GM08714 (cell line): ENCODE data around the gene SNPH.
A peak's percentile ranks its signal among the peaks of the same experiment; 100 is the strongest.
"Not testable (repeated sequence)": the region's sequence is repeated elsewhere in the genome, so short reads cannot be mapped to it uniquely, and the experiment has no call there.

ENCODE experiments used
- H3K4me3 ChIP-seq: fragments of 200-500 bp; sonication (Bioruptor generic); 2 replicates; pipeline ENCODE4 v1.5.1; 2014; ENCODE audit warnings: mild to moderate bottlenecking, low read length, inconsistent platforms
- ZNF274 ChIP-seq: IDR thresholded peaks from 2 replicates; pipeline ENCODE4 v1.6.1; 2012; ENCODE audit warnings: mild to moderate bottlenecking, low read depth, low read length

The SNPH gene

DNA sequence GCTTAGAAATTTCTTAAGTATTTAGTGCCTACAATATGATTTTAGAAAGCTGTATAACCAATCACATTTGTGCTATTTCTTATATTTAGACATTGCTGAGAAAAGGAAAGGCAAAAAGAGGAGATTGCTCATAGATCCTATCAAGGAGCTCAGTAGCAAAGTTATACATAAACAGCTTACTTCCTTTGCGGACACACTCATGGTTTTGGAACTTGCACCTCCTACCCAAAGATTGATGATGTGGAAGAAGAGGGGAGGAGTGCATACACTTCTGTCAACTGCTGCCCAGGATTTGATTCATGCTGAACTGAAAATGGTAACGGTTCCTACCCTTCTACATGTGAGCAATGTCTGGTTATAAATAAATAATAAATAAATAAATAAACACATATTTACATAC, 23.6 kb upstream of the SNPH start:
- TF ChIP-seq ZNF274, result no peak
- no peak overlapping the region for H3K4me3 ChIP-seq

- TF ChIP-seq ZNF274, result no peak
- no peak overlapping the region for H3K4me3 ChIP-seq
These were observed 20.5 kb upstream of the SNPH start for GRCh38 chr20:1245578-1245977.

GRCh38 chr20:1247689-1248088, 18.4 kb upstream of the SNPH start:
- TF ChIP-seq ZNF274, result no peak
- H3K4me3 ChIP-seq, result no peak overlapping the region

GRCh38 chr20:1250282-1250681, 15.8 kb upstream of the SNPH start:
- H3K4me3 ChIP-seq, result not testable (repeated sequence)

- TF ChIP-seq ZNF274, result no peak
- no peak overlapping the region for H3K4me3 ChIP-seq
These were observed 13.7 kb upstream of the SNPH start for GRCh38 chr20:1252416-1252815.

DNA sequence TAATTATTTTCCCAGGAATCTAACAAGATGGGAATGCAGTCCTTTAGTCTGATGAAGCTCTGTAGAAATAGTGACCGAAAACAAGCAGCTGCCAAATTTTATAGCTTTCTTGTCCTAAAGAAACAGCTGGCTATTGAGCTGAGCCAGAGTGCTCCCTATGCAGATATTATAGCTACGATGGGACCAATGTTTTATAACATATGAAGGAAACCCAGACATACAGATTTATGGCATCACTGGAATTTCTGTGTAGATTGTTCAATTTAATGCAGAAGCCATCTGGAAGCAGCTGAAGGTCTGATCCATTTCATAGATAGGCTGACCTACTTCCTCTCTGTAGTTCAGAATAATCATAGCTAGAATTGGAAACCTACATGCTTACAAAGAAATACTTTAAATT, 11.8 kb upstream of the SNPH start:
- no peak overlapping the region for H3K4me3 ChIP-seq
- no peak for TF ChIP-seq ZNF274

DNA sequence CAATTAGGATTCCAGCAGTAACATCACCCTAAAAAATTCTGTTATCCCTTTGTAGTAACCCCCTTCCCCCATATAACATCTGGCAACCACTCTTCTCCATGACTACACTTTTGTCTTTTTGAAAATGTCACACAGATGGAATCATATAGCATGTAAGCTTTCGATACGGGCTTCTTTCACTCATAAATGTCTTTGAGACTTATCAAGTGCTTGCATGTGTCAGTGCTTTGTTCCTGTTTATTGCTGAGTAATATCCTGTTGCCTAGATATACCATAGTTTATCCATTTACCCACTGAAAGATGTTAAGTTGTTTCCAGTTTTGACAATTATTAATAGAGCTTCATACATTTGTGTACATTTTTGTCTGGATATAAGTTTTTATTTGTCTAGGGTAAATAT, 10.4 kb upstream of the SNPH start:
- no peak for TF ChIP-seq ZNF274
- H3K4me3 ChIP-seq, result no peak overlapping the region

GRCh38 chr20:1263853-1264252, 2.2 kb upstream of the SNPH start:
- H3K4me3 ChIP-seq, result no peak overlapping the region
- TF ChIP-seq ZNF274, result no peak

DNA sequence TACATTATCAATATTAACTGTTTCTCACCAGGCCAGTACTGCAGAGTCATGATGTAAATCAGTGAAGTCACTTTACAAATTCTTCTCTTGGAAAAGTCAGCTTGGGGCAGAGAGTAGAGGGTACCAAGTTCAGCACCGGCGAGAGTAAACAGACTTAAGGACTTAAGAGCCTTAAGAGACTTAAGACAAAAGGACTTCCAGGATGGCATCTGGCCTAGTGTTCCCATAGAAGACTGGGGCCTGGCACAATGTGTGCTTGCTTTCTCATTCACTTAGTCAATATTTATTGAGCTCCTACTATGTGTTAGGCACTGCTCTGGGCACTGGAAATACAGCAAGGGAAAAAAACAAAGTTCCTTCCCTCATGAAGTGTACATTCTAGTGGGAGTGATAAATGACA, 1.4 kb upstream of the SNPH start:
- H3K4me3 ChIP-seq, result no peak overlapping the region
- no peak for TF ChIP-seq ZNF274

GRCh38 chr20:1265226-1265915, 723 bp upstream of the SNPH start:
- no peak for TF ChIP-seq ZNF274
- peak overlapping the region; percentile 36; the same call in 1 of the 2 replicates for H3K4me3 ChIP-seq

- peak overlapping the region; percentile 36 for H3K4me3 ChIP-seq
- no peak for TF ChIP-seq ZNF274
These were observed 253 bp upstream of the SNPH start for GRCh38 chr20:1265916-1266166.

- TF ChIP-seq ZNF274, result no peak
- H3K4me3 ChIP-seq, result no peak overlapping the region
These were observed 1.1 kb downstream of the SNPH start for GRCh38 chr20:1267161-1267560.

DNA sequence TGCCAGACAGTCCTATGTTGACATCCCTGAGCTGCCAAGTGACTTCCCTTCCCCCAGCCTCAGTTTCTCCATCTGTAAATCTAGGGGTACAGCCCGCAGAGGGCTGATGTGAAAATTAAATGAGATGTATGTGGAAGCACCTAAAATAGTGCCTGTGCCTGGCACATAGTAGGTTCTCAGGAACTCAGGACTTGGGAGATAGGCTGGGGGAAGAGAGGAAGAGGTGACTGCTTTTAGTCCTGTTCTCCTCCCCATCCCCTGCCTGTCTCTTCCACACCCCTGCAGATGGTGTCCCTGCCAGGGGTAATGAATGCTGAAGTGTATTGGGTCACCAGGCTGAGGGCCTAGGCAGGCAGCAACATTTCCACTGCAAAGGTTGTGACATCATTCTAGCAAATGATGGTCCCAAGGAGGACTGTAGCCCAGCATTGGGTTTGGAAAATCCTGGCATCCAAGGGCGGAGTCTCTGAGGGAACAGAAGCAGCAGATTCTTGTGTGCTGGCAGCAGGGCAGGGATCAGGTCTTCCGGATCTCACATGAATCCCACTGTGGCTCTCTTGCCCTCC, 1.8 kb downstream of the SNPH start:
- no peak for TF ChIP-seq ZNF274
- no peak overlapping the region for H3K4me3 ChIP-seq

DNA sequence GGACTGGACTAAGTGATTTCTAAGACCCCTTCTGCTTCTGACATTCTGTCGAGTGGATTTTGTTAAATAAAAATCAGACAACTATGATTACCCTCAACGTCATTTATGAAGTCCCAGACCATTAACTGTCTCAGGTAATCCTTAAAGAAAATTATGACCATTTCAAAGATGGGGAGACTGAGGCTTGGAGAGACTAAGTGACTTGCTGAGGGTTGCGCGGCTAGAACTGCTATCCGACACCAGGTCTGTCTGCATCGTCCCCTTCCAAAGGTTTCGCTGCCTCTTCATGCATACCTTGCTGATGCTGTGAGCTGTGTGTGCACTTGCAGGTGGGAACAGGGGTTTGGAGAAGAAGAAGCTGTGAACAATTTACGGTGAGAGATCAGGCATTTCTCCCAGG, 3.1 kb downstream of the SNPH start:
- no peak for TF ChIP-seq ZNF274
- no peak overlapping the region for H3K4me3 ChIP-seq

DNA sequence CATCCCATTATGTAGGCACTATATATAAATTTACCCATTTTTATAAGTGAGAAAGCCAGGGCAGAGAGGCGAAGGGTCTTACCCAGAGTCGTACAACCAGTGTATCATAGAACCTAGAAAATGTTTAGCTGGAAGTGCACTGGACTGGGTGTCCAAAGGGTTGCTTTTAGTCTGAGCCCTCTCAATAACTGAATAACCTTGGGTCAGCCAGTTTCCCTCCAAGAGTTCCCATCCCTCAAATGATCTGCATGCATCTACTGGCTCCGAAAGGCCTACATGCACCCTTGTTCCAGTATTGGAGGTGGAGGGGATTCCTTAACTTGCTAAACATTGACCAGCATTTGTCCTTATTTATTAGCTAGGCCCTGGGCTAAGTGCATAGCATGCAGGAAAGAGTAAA, 3.8 kb downstream of the SNPH start:
- H3K4me3 ChIP-seq, result no peak overlapping the region
- no peak for TF ChIP-seq ZNF274
